ENCODE results near the gene SMNDC1. TPM values are rescaled to one million over a fixed set of nuclear protein-coding genes. Genes with fewer than 3 reads are reported as not detected.
A peak's percentile ranks its signal among the peaks of the same experiment; 100 is the strongest.
"Not testable (repeated sequence)": the region's sequence is repeated elsewhere in the genome, so short reads cannot be mapped to it uniquely, and the experiment has no call there.

SMNDC1 gene
- total RNA-seq, 2 donors from 2014 or later, result 24.3 to 24.7 TPM

DNA sequence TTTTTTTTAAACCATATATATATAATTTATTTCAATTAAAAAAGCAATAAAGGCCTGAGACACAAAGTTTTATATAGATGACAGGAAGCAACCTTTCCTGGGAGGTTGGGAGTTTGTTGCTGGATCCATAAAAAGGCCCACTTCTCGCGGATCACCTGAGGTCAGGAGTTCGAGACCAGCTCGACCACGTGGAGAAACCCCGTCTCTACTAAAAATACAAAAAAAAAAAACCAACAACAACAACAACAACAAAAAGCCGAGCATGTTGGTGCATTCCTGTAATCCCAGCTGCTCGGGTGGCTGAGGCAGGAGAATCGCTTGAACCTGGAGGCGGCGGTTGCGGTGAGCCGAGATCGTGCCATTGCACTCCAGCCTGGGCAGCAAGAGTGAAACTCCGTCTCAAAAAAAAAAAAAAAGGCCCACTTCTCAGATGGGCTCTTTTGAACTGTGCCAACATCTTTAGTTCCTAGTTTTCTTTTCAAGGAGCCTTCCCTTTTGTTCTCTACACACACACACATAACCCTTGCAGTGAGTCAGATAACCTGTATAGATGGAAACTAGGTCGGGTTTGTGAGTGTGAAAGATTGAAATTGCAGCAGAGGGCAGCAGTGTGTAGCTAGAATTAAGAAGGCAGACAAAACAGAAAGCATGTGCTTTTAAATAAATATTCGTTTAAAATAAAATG lies 1.2 kb upstream of the SMNDC1 start:
- ATAC-seq (peak; percentile 45), DNase-seq (peak; percentile 18 to 29)
- intact Hi-C loops (cut with DNase I, micrococcal nuclease), result no loop called here

DNA sequence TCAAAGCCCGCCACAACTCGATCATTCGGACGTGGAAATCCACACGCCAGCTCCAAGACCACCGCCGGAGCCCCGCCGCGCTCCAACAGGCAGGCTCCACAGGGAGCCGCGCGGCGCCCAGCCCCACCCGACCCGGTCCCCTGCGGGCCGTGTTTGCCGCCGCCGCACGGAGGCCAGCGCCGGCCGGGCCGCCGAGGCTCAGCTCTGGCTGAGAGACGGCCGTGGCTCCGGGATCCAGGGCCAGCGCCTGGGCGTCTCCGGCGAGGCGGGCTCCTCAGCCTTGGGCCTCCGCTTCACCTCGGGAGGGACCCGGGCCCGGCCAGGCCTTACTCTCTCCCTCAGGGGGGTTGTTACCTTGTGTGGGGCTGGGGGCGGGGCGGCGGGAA lies 333 bp downstream of the SMNDC1 start:
- DNase-seq (no peak), ATAC-seq (peak; percentile 70)
- intact Hi-C loops (cut with DNase I, micrococcal nuclease), result no loop called here

DNA sequence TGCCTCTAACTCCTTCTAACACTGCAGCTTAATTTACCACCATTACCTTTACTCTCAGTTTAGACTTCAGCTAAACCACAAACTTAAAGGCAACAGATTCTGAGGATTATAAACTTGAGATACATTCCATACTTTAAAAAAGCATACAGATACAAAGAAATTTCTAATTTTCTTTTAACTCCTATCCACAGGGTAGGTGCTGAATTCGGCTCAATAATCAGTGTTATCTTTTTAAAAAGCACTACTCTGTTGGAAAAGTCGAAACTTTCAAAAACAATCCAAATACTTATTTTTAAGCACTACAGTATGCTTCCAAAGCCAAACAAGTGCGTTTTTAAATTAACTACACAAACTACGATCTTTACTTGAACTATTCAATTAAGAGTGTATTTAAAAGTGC lies 1.0 kb downstream of the SMNDC1 start:
- intact Hi-C loops (cut with DNase I, micrococcal nuclease), result no loop called here
- ATAC-seq (no peak), DNase-seq (no peak)

DNA sequence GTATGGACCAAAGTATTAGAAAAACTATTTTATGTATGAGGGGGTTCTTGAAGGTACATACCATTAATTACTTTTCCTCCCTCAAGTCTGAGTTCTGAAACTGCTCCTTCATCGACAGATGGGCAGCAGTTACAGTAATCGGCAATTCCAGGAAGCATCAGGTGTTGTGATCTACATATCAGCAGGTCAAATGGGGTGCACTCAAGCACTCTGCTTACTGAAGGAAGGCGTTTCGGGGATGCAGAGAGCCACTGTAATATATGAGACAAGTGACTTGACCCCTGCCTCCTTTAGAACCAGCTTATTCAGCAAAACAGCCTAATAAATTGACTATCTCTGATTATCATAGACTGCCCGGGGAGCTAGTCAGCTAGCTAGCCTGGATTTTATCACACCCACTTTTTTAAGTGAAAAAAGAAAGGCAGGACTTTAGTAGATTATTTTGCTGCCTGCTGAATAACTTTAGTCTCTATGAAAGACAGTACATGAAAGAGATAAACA lies 4.2 kb downstream of the SMNDC1 start:
- ATAC-seq (no peak), DNase-seq (no peak)
- intact Hi-C loops (cut with DNase I, micrococcal nuclease), result no loop called here

- no peak for ATAC-seq
- DNase-seq, result no peak
- intact Hi-C loops (cut with DNase I, micrococcal nuclease), result no loop called here
Observed at GRCh38 chr10:110296966-110297365, 7.8 kb downstream of the SMNDC1 start.

GRCh38 chr10:110286841-110287240 lies 17.9 kb downstream of the SMNDC1 start:
- DNase-seq, result no peak
- no peak for ATAC-seq
- intact Hi-C loops (cut with DNase I, micrococcal nuclease), result no loop called here

- intact Hi-C loops (cut with DNase I, micrococcal nuclease), result no loop called here
- DNase-seq (no peak), ATAC-seq (peak; percentile 14)
Observed at GRCh38 chr10:110285501-110285900, 19.2 kb downstream of the SMNDC1 start.

GRCh38 chr10:110284262-110284661 lies 20.5 kb downstream of the SMNDC1 start:
- intact Hi-C loops (cut with DNase I, micrococcal nuclease), result loop anchor here in 1 of 2 donors (5.0 kb wide), 1 partner anchor 147 kb away; no protein-coding TSS in a partner anchor
- no peak for DNase-seq
- ATAC-seq, result no peak

- intact Hi-C loops (cut with DNase I, micrococcal nuclease), result loop anchor here in 1 of 2 donors (2.0 to 10.0 kb wide), 2 partner anchors 55 to 143 kb away; no protein-coding TSS in a partner anchor
- DNase-seq (peak; percentile 36 to 63), ATAC-seq (peak; percentile 85)
Observed at GRCh38 chr10:110279407-110279986, 25.2 kb downstream of the SMNDC1 start.

DNA sequence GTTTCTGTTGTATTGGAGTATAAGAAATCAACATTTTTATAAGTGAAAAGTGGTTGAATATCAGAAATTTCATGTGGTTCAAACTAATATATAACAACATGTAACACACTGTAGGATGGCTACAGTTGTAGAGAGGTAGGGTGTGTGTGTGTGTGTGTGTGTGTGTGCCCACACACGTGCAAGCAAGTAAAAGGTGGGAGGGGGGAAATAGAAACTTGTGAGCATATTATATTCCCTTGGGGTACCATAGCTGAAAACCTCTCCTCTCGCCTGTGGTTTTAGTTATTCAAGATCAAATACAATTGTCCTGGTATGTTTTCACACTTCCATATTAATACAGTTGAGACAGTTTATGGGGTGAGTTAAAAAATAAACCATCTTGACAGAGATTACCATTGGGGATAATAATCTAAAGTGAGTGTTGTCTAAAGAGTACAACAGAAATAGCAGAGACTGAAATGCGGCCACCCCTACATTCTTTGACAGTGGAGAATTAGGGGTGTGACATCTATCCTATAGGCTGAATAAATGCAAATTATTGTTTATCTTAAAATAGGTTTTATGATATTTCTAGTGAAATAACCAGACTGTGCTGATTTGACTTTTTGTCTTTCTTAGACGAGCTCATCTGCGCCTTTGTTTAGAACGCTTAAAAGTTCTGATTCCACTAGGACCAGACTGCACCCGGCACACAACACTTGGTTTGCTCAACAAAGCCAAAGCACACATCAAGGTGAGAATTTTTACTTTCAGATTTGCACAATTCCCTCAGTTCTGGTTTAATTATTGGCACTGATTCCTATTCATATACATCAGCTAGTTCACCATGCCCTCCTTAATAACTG lies 25.9 kb downstream of the SMNDC1 start:
- ATAC-seq, result no peak
- intact Hi-C loops (cut with DNase I, micrococcal nuclease), result loop anchor here in 1 of 2 donors (2.0 to 10.0 kb wide), 2 partner anchors 54 to 142 kb away; no protein-coding TSS in a partner anchor

DNA sequence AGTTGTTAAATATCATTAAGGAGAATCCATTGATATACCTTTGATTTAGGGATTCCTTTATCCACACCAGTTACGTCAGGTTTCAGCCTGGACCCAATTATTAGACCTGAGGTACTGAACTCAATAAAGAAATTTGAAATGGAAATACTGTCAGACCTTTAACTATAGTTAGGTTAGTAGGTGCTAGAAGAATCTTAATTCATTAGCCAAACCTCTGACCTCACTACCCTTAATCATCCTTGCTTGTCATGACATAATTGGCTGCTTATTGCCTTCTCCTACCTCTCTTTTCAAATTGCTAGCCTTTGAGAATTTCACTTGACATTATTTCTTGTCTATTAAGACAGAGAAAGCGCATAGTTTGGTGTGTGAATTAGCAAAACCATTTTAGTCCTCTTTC lies 27.1 kb downstream of the SMNDC1 start:
- intact Hi-C loops (cut with DNase I, micrococcal nuclease), result loop anchor here in 1 of 2 donors (10.0 kb wide), 1 partner anchor 53 kb away; no protein-coding TSS in a partner anchor

More for the DNA sequence above, 25.9 kb downstream of the SMNDC1 start:
- DNase-seq, result no peak

GRCh38 chr10:110276603-110277002 lies 28.1 kb downstream of the SMNDC1 start:
- no peak for DNase-seq
- no peak for ATAC-seq
- intact Hi-C loops (cut with DNase I, micrococcal nuclease), result loop anchor here in 1 of 2 donors (10.0 kb wide), 1 partner anchor 52 kb away; no protein-coding TSS in a partner anchor

More for the DNA sequence above, 27.1 kb downstream of the SMNDC1 start:
- ATAC-seq (no peak), DNase-seq (no peak)

GRCh38 chr10:110275128-110275729 lies 29.5 kb downstream of the SMNDC1 start:
- ATAC-seq (no peak), DNase-seq (no peak)
- intact Hi-C loops (cut with DNase I, micrococcal nuclease), result loop anchor here in 1 of 2 donors (10.0 kb wide), 1 partner anchor 50 kb away; no protein-coding TSS in a partner anchor

GRCh38 chr10:110274647-110275046 lies 30.1 kb downstream of the SMNDC1 start:
- DNase-seq (no peak), ATAC-seq (no peak)
- intact Hi-C loops (cut with DNase I, micrococcal nuclease), result loop anchor here in 1 of 2 donors (10.0 kb wide), 1 partner anchor 50 kb away; no protein-coding TSS in a partner anchor

- no peak for DNase-seq
- intact Hi-C loops (cut with DNase I, micrococcal nuclease), result loop anchor here in 1 of 2 donors (10.0 kb wide), 1 partner anchor 49 kb away; no protein-coding TSS in a partner anchor
- no peak for ATAC-seq
Observed at GRCh38 chr10:110274072-110274627, 30.6 kb downstream of the SMNDC1 start.

- DNase-seq, result peak; percentile 33 to 47
- ATAC-seq, result no peak
- intact Hi-C loops (cut with DNase I, micrococcal nuclease), result loop anchor here in 1 of 2 donors (10.0 kb wide), 1 partner anchor 49 kb away; no protein-coding TSS in a partner anchor
Observed at GRCh38 chr10:110273474-110273873, 31.2 kb downstream of the SMNDC1 start.

GRCh38 chr10:110272995-110273394 lies 31.7 kb downstream of the SMNDC1 start:
- not testable (repeated sequence) for ATAC-seq, DNase-seq
- intact Hi-C loops (cut with DNase I, micrococcal nuclease), result loop anchor here in 1 of 2 donors (10.0 kb wide), 1 partner anchor 48 kb away; no protein-coding TSS in a partner anchor

Measured in left colon (tissue), 2 donors.